NAMALWA (cell line): ENCODE measurements around the gene CAV2.

ENCODE experiments used
- DNase-seq: peaks from one replicate; pipeline ENCODE4 v3.0.0-alpha.2; 2015; ENCODE audit warnings: low spot score

CAV2 gene

GRCh38 chr7:116495736-116496135 is 3.8 kb upstream of the CAV2 start:
- no peak for DNase-seq

GRCh38 chr7:116496653-116497052 is 2.9 kb upstream of the CAV2 start:
- DNase-seq: no peak

DNA sequence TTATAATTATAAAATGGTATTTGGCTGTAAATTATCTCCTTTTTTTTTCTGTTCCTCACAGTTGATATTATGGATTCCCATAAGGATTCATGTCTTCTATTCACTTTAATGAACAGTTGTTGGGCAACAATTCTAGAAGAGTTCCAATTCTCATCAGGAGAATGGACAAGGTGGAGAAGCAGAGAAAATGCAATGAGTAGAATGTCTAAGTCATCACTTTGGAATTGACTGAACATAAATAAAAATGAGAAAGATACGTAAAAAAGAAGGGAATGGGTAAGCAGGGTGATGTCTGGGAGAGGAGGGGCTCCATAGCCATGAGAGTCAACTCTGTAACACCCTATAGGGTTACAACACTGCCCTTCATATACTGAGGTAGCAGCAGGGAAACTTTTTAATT is 1.8 kb upstream of the CAV2 start:
- DNase-seq: no peak

DNA sequence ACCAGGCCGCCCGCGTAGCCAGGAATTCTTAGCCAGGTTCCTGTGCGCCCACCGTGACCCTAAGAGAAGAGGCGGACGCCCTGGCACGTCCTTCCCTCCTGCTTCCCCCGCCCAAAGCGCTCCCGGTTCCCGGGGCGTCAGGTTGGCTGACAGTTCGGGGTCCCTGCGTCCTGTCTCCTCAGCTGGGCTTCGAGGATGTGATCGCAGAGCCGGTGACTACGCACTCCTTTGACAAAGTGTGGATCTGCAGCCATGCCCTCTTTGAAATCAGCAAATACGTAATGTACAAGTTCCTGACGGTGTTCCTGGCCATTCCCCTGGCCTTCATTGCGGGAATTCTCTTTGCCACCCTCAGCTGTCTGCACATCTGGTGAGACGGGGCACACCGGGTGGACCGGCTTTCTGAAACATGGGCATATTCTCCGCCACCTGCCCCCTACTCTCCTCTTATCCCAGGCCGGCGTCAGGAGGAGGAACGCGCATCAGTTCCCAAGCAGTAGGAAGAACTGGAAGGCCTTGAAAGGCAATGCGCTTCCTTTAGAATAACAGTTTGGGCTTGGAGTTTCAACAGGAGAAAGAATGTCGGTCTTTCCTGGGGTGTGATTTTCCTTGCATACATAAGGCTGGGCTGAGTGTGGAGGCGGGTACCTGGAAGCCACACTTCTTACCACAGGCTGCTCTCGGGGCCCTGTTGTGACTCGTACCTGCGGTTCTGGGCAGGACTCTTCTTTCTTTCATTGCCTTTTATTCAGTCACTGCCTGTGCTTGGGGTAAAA is 728 bp downstream of the CAV2 start:
- DNase-seq: no peak

DNA sequence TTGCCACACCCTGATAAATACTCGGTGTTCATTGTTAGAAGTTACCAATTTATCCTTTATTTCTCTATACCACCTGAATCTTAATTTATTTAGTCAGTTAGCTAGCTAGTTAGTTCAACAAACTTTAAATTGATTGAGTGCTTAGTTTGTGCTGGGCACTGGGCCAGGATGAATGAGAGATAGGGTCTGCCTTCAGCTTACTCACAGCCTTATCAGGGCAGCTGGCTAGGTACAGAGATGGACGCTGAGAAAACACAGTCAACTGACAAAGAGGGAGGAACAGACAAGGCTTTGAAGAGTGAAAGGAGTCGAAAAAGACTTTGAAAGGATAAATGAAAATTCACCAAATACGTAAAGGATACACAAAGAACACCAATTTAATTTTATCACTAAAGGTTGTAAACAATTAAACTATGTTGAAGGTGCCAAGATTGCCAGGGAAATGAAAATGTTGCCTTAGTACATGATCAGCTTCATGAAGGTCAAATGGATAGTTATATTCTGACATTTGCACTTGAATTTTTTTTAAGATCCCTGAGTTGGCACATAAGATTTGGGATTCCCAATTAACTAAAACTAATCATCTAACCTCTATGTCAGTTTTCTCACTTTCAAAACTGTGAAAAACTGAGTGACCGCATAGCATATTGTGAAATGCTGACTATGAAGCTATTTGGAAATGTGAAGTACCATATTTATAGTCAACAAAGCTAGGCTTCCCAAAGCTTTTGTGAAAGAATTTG is 2.1 kb downstream of the CAV2 start:
- no peak for DNase-seq

DNA sequence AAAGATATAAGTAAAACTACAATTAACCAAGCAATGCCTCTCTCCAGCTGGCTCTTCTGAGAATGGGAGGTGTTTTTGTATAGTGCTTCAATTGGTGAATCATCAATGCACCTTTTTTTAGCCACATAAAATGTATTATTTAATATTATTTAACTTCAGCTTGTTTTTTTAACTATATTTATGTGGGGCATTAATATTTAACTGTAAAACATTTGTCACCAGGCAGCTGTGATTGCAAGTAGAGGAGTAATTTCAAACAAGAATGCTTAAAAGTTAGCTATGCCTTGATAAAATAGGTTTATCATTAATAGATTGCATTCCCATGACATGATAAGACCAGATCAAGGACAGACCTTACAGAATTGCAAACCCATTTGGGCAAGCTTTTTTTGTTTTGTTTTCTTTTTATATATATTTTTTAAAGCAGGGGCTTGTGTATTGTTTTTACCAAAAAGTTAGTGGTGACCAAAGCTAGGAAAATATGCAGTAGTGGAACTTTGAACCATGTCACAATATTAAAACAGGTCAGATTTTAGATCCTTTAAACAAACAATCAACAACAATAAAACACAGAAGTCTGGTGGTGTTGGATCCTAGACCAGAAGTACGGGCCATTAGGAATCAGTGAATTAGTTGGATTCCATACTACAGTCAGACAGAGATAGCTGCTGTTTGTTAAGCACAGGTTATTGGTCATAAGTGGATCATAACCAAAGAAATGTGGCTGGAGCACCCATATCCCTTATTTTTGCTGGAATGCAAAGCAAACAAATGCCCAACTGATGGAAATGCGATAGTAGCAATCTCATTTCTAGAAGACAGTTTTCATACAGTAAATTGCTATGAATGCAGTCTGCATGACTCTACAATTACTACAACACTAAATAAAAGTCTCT is 2.9 kb downstream of the CAV2 start:
- DNase-seq: no peak

- DNase-seq: no peak
These were observed 4.3 kb downstream of the CAV2 start for GRCh38 chr7:116503835-116504234.

- DNase-seq: no peak
These were observed 5.7 kb downstream of the CAV2 start for GRCh38 chr7:116505278-116505677.

DNA sequence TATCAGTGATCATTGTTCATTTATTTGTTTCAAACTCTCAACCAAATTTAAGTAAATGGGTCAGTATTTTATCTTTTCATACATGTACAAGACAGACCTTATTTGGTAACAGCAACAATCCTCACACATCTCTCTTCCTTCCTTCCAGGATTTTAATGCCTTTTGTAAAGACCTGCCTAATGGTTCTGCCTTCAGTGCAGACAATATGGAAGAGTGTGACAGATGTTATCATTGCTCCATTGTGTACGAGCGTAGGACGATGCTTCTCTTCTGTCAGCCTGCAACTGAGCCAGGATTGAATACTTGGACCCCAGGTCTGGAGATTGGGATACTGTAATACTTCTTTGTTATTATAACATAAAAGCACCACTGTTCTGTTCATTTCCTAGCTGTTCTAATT is 6.3 kb downstream of the CAV2 start:
- DNase-seq: no peak

GRCh38 chr7:116509982-116510579 is 10.5 kb downstream of the CAV2 start:
- DNase-seq: no peak

DNA sequence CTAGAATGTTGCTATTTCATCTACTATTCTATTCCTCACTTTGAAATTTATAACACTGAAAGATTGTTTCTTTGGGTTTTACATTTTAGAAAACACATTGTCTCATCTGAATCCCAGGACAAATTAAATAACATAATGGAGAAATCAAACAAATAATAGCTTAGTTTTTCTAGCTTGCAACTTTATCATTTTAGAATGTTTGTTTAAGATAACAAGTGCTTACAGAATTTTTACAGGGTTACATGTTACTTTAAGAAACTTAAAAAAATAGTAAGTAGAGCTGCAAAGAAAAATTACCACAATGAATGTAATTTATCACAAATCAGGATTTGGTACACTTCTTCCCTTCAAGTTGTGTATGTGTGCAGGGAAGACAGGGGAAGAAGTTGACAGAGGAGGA is 11.3 kb downstream of the CAV2 start:
- DNase-seq: no peak

- DNase-seq: peak; percentile 11
These were observed 12.3 kb downstream of the CAV2 start for GRCh38 chr7:116511552-116512519.

- no peak for DNase-seq
These were observed 13.1 kb downstream of the CAV2 start for GRCh38 chr7:116512520-116513188.

DNA sequence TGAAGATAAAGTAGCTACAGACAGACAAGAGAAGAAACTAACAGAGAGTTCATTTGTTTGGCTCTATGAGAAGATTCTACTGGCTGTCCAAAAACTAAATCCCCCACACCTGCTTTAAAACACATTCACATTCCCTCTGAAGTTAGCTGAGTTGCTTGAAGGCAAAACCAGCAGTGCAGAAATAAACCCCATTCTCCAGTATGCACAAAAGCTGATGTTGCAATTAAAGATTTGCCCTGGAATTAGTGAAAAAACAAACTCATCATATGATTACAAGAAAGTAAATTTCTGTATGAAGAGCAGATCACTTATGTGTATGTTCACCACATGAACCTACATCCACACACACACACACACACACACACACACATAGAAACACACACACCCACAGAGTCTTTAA is 16.0 kb downstream of the CAV2 start:
- DNase-seq: no peak

GRCh38 chr7:116516324-116516723 is 16.8 kb downstream of the CAV2 start:
- no peak for DNase-seq

DNA sequence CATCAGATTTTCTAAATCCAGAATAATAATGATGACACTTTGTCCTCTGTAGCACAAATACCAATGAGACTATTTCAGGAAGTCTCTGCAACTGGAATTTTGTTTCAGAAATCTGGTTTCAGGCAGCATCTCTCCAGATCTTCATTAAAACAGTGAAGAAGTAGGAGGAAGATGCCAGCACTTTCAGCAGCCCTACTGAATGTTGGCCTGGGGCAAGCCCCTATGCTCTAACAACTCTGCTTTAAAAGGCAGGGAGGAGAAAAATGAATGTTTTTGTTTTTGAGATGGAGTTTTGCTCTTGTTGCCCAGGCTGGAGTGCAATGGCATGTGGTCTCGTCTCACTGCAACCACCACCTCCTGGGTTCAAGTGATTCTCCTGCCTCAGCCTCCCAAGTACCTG is 18.1 kb downstream of the CAV2 start:
- DNase-seq: no peak

DNA sequence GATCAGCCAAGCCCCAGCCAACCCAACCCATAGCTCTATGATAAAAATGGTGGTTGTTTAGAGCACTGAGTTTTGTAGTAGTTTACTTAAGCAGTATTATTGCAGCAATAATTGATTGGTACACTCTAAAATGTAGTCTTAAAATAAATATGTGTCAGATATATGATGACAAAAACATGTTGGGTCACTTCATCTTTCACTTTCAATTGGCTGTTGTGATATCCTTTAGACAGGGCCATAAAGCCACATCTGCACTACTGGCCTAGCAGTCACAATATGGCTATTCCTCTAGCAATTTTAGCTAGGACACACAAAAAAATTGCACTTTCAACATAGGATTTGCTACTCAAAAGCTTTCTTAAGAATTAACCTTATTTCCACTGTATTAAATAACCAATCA is 19.4 kb downstream of the CAV2 start:
- no peak for DNase-seq

GRCh38 chr7:116521046-116521664 is 21.6 kb downstream of the CAV2 start:
- DNase-seq: no peak

- DNase-seq: no peak
These were observed 22.7 kb downstream of the CAV2 start for GRCh38 chr7:116522247-116522646.

- DNase-seq: no peak
These were observed 24.7 kb downstream of the CAV2 start for GRCh38 chr7:116524221-116524608.
